Mononuclear cell (primary cell): Measurements from ENCODE around the gene MRAP2. TPM values are rescaled to one million over a fixed set of nuclear protein-coding genes. Genes with fewer than 3 reads are reported as not detected.
"Not testable (repeated sequence)": the region's sequence is repeated elsewhere in the genome, so short reads cannot be mapped to it uniquely, and the experiment has no call there.

ENCODE experiments used
- H3K27me3 ChIP-seq: 2 replicates; pipeline ENCODE4 v1.6.0; 2011; ENCODE audit warnings: low read length, control low read depth; ENCODE audit not compliant: insufficient read depth
- H3K4me1 ChIP-seq: 2 replicates; pipeline ENCODE4 v1.5.1; 2011; ENCODE audit warnings: mild to moderate bottlenecking, low read length, control low read depth; ENCODE audit not compliant: insufficient read depth
- H3K4me3 ChIP-seq: 2 replicates; pipeline ENCODE4 v1.5.1; 2011; ENCODE audit warnings: mild to moderate bottlenecking, low read length, moderate library complexity
- H3K9me3 ChIP-seq: 2 replicates; pipeline ENCODE4 v1.5.1; 2011; ENCODE audit warnings: low read depth, mild to moderate bottlenecking, control low read depth, low read length
- total RNA-seq: library from RNA; depleted of rRNA; stranded (reverse); fragments of >200 nt; gene quantifications from one replicate; pipeline ENCODE4 v1.2.3, GENCODE V29; 2012

Gene MRAP2
- total RNA-seq, 1 donor = 0.10 TPM

DNA sequence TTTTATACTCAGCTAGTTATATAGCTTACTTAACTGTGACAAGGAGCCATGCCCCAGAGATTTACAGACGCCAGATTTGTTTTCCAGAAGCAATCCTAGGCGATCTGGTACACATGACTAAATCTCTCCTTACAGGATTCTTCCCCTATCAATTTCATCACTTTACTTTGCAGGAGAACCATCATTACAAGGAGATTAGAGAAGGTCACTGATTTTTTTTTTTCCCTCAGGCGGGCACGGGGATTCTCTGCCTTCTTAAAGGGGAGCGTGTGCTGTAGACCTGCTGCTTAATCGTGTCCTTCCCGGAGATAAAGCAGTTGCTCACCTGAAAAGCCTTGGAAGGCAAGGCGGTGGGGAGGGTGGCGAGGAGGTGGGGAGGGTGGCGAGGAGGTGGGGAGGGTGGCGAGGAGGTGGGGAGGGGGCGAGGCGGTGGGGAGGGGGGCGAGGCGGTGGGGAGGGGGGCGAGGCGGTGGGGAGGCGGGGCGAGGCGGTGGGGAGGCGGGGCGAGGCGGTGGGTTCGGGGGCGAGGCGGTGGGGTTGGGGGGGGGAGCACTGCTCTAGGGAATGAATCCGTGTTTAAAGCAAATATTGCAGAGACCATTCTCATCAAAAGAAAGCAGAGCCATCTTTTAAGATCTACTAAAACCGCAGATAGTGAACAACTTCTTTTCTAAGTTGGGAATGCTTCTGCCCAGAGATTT lies 14.3 kb upstream of the MRAP2 start:
- Histone ChIP-seq H3K27me3 (no peaks in the 10 kb centered on the region), H3K4me3 (no peak overlapping the region), H3K9me3 (no peaks in the 10 kb centered on the region), H3K4me1 (no peaks in the 10 kb centered on the region)

DNA sequence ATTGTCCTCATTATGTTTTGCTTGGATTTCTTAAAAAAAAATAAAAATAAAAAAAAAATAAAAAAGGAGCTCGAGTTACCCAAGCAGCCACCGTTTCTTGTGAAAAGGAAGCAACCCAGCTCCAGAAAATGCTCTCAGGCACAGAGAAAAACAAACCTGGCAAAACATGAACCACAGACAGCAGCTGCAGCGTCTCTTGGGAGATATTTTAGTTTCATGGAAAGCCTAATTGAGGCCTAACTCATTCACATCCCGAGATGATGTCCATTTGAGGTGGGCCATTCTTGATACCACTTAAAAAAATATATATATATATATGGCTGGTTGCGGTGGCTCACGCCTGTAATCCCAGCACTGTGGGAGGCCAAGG lies 13.7 kb upstream of the MRAP2 start:
- H3K4me1 ChIP-seq = no peaks in the 10 kb centered on the region
- no peak overlapping the region for H3K4me3 ChIP-seq
- H3K27me3 ChIP-seq = no peaks in the 10 kb centered on the region
- no peaks in the 10 kb centered on the region for H3K9me3 ChIP-seq

DNA sequence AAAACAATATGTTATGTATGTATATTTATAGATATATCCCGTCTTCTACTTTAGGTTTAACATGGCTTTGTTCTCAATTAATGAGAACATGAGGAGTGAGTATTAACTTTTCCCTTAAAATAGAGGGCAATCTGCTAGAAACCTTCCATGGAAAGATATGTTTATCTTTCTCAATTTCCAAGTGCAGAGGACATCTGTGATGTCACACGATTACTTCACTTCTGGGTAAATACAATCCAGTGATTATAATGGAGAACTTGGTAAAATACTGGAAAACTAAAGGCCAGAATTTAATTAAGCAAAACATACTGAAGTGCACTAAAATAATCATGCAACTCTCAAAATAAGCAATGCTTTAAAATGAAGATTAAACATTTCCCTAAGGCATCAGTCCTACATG lies 11.9 kb upstream of the MRAP2 start:
- no peak overlapping the region for H3K4me3 ChIP-seq
- no peaks in the 10 kb centered on the region for H3K27me3 ChIP-seq
- no peaks in the 10 kb centered on the region for H3K4me1 ChIP-seq
- no peaks in the 10 kb centered on the region for H3K9me3 ChIP-seq

DNA sequence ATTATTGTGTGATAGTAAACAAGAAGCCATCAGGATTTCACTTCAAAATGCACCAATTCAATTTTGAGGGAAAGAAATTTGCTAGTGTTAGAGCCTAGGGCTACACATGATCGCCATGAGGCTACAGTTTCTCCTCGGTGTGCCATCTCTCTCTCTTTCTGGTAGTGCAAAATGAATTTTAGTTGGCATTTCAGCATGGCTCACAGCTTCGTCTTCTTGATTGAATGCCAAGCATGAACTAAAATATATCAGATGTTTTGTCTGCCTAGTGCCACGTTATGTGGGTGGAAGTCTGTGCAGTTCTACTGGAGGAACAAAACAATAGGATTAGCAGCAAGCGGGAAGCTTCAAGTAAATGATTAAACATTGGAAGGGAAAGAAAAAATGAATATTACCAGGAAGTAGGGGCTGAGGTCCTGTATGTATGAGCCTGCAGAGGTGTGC lies 6.8 kb upstream of the MRAP2 start:
- no peak overlapping the region for H3K4me3 ChIP-seq

DNA sequence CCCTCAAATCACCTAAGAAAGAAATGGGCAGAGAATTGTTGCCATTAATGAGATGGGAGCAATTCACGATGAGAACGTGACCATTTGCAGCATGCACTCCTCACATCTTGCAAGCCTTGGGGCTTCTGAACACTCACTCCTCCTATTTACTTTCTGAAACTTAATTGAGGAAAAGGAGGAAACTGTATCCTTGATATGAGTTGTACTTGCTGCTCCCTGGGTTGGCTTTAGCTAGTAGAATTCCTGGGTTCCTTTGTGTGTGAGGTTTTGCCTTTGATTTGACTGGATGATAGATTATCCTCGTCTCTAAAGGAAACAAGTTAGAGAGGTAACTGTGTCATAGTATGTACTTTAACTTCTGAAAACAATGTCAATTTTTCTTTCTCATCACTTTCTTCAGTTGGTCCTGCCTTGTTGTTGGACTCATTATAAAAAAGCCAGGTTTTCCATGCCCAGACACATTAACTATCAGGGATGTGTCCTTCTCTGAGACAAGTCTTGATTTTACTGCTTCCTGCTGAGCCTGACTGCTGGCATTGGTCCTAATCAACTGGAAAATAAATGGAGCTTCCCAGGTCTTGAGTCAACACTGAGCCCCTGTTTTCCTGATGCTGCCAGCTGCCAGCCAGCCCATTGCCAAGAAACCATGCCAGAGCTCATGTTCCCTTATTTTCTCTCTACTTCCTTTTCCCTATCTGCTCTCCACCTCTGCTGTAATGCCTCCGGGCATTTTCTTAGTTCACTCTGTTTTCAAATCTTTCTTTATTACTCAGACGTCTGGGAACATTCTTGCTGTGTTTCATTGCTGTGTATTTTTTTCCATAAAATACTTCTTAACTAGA lies 6.0 kb upstream of the MRAP2 start:
- H3K9me3 ChIP-seq = no peaks in the 10 kb centered on the region
- H3K4me1 ChIP-seq = no peaks in the 10 kb centered on the region
- H3K4me3 ChIP-seq = no peak overlapping the region
- H3K27me3 ChIP-seq = peaks cover 8% of the 10 kb centered on the region

More for the DNA sequence above, 6.8 kb upstream of the MRAP2 start:
- no peaks in the 10 kb centered on the region for H3K9me3 ChIP-seq
- H3K27me3 ChIP-seq = peaks cover 2% of the 10 kb centered on the region
- H3K4me1 ChIP-seq = no peaks in the 10 kb centered on the region

DNA sequence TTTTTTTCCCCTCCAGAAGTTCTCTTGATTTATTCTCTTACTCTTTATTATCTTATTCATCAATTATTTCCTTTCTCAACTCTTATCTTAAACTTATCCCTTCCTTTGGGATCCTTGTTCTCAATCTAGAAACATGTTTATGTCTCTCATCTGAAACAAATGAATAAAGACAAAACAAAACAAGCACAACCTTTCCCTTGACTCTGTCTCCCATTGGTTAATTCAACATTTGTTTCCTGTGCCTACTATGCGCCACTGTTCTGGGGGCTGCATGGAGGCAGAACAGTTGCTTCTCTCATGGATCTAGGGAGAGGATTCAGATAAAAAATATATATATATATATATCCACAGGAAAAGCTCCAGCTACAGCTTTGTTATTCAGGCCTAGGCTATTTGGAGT lies 5.2 kb upstream of the MRAP2 start:
- Histone ChIP-seq H3K4me1 (no peaks in the 10 kb centered on the region), H3K27me3 (peaks cover 15% of the 10 kb centered on the region), H3K9me3 (no peaks in the 10 kb centered on the region), H3K4me3 (no peak overlapping the region)

DNA sequence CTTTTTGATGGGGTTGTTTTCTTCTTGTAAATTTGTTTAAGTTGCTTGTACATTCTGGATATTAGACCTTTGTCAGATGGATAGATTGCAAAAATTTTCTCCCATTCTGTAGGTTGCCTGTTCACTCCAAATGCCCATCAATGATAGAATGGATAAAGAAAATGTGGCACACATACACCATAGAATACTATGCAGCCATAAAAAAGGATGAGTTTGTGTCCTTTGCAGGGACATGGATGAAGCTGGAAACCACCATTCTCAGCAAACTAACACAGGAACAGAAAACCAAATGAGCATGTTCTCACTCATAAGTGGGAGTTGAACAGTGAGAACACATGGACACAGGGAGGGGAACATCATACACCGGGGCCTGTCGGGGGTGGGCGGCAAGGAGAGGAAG lies 1.6 kb upstream of the MRAP2 start:
- not testable (repeated sequence) for H3K4me1 ChIP-seq

DNA sequence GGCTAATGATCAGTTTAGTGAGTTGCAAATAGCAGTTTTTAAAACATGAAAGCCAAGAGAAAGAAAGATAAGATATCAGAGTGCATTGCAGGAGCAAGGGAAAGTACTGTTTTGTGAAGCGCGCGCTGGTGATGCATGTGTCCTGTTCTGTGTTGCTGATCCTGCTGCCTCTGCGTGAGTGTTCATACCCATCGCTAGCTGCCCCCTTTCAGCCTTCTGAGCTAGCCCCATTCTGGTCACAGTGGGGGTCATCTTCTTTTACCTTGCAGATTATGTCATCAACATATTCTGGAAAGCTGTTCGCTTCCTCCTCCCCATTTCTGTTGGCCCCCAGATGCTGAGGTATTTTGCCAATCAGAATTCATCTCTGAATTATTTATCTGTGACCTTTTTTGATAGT lies 1.9 kb downstream of the MRAP2 start:
- peaks cover 36% of the 10 kb centered on the region for H3K27me3 ChIP-seq

More for the DNA sequence above, 1.6 kb upstream of the MRAP2 start:
- not testable (repeated sequence) for H3K4me3 ChIP-seq, H3K9me3 ChIP-seq
- H3K27me3 ChIP-seq = peaks cover 36% of the 10 kb centered on the region

DNA sequence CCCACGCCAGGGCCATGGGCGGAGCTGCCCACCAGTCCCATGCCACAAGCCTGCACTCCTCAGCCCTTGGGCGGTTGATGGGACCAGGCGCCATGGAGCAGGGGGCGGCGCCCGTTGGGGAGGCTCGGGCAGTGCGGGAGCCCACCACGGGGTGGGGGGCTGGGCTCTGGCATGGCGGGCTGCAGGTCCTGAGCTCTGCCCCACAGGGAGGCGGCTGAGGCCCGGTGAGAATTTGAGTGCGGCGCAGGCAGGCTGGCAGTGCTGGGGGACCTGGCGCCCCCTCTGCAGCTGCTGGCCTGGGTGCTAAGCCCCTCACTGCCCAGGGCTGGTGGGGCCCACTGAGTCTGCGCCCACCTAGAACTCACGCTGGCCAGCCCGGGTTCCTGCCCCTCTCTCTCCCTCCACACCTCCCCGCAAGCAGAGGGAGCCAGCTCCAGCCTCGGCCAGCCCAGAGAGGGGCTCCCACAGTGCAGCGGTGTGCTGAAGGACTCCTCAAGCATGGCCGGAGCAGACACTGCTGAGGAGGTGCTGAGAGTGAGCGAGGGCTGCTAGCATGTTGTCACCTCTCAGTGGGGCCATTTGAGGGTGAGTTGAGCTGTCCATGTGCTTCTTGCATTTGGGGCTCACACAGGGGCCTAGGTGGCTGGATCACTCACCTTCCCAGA lies 4.0 kb downstream of the MRAP2 start:
- H3K4me1 ChIP-seq = no peaks in the 10 kb centered on the region
- H3K27me3 ChIP-seq = peaks cover 28% of the 10 kb centered on the region
- H3K4me3 ChIP-seq = no peak overlapping the region
- no peaks in the 10 kb centered on the region for H3K9me3 ChIP-seq

More for the DNA sequence above, 1.9 kb downstream of the MRAP2 start:
- H3K4me3 ChIP-seq = no peak overlapping the region
- H3K9me3 ChIP-seq = no peaks in the 10 kb centered on the region
- no peaks in the 10 kb centered on the region for H3K4me1 ChIP-seq

DNA sequence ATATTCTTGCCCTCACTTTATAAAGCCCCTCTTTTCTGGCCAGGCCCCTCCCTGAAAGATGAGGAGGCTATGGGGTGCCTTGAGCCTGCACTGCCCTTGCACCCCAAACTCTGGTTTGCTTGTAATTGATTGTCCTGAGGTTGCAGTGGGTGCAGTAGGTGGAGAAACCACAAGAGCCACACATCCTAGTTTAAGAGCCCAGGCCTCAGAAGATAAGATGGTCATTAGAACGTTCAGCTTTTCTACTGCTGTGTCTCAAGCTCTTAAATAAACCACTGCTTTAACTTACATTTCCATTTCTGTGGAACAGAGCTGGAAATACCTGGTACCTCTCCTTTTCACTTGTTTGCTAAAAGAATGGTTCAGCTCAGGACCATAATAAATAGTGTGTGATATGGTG lies 9.0 kb downstream of the MRAP2 start:
- Histone ChIP-seq H3K4me3 (no peak overlapping the region), H3K4me1 (no peaks in the 10 kb centered on the region), H3K9me3 (no peaks in the 10 kb centered on the region), H3K27me3 (no peaks in the 10 kb centered on the region)

DNA sequence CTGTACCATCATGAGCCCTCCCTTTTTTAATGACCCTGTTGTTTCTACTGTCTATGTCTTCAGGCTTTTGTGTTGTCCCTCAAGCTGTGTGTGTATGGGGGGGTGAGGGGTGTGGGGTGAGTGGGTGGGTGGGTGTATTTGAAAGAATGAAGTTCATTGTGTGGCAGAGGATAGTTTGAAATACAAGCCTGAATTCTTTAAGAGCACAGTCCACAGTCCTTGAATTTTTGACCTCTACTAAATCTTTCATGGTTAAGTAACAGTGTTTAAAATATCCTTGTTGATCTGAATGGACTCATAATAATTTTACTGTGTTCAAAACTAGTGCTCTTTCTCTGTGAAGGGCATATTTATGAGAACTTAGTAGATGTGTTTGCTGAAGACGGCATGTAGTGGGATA lies 10.0 kb downstream of the MRAP2 start:
- Histone ChIP-seq H3K27me3 (no peaks in the 10 kb centered on the region), H3K4me3 (no peak overlapping the region), H3K4me1 (no peaks in the 10 kb centered on the region), H3K9me3 (no peaks in the 10 kb centered on the region)

DNA sequence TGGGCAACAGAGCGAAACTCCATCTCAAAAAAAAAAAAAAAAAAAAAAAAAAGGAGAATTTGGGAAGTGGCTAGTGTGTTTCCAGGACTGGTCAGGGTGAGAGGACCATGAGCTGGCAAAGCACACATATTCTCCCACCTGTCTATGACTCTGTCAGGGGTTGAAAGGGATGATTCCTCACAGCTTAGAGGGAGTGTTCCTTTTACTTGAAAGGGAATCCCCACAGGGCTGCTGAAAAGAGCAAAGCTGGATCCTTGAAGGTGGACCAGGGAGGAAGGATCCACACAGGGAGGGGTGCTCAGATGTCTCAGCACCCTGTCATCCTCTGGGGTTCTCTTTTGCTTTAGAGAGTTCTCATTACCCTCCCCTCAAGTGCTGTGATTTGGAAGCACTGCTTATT lies 13.2 kb downstream of the MRAP2 start:
- Histone ChIP-seq H3K4me3 (no peak overlapping the region), H3K4me1 (no peaks in the 10 kb centered on the region), H3K9me3 (no peaks in the 10 kb centered on the region), H3K27me3 (no peaks in the 10 kb centered on the region)

DNA sequence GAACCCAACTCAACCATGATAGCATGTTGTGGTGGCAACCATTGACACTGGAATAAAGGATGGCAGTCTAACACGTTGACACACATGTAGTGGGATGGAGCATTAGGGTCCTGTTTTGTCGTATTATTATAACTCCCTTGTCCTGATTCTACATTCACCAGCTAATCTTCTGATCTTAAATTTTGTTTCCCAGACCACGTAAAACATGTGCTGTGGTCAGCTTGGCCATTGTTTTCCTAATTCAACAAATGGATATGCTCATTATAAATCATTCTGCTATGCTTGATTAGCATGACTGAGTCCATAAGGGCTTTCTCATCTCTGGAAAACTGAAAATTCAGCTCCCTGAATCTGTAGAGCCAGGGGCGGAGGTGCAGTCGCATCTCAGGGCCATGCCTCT lies 15.0 kb downstream of the MRAP2 start:
- Histone ChIP-seq H3K27me3 (no peaks in the 10 kb centered on the region), H3K4me1 (no peaks in the 10 kb centered on the region), H3K9me3 (no peaks in the 10 kb centered on the region), H3K4me3 (no peak overlapping the region)

DNA sequence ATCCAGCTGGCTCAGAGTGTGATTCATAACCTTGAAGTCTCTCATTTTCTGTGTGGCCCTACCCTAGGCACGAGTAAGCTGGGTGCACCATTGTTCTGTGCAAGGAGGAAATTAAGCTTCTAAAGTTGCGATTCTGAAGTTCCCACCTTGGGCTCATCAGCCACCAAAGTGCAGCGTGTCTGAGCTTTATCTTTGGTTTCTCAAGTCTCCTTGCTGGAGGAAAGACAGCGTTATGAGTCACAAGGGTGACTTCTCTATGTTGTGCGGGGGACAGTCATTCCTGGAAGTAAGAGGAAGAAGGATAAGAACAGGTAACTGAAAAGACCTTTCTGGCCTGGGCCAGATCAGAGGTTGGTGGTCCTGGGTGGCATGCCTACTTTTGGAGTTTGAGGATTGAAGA lies 16.8 kb downstream of the MRAP2 start:
- Histone ChIP-seq H3K4me1 (no peaks in the 10 kb centered on the region), H3K4me3 (no peak overlapping the region), H3K9me3 (no peaks in the 10 kb centered on the region), H3K27me3 (no peaks in the 10 kb centered on the region)

DNA sequence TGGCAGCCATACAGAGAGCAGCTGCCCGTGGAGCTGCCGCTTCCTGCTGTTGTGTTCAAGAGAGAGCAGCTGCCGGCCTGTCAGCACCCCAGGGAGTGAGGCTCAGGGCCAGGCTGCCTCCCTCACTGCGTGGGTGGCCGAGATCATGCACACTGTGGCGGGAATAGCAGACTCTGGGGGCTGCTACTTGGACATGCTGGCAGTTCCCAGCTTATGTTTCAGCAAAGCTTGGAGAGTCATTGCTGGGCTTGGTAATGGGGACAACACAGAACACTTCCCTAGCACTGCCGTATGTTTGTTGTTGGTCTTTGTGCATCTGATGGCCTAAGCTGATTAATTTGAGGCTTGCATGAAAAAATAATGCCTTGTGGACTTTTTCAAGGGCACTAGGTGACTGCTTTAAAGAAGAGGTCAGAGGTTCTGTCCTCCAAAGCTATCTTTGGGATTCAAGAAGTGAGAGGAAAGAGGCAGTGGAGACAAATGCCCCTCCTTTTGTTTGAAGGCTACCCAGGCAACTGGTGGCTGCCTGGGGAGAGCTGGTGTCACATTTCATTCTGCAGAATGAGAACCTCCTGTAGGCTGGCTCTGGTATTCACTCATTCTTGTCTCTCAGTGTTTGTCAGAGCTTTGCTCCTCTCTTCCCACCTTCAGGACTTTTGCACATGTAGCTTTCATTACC lies 18.8 kb downstream of the MRAP2 start:
- Histone ChIP-seq H3K27me3 (no peaks in the 10 kb centered on the region), H3K9me3 (no peaks in the 10 kb centered on the region), H3K4me3 (no peak overlapping the region), H3K4me1 (no peaks in the 10 kb centered on the region)
